GM12878 (cell line): ENCODE results near the gene SLC36A4. TPM values are rescaled to one million over a fixed set of nuclear protein-coding genes. Genes with fewer than 3 reads are reported as not detected.

Source experiments
- ATAC-seq: fragments of 200-7000 bp; cut with Tn5 transposase; 3 replicates; pipeline ENCODE4 v1.9.1; 2020; ENCODE audit warnings: mild to moderate bottlenecking, moderate library complexity
- BruUV-seq: library from RNA; stranded (reverse); fragments of 400-500 nt; replicated peaks from 2 replicates; lab custom pipeline; 2021; lab: Mats Ljungman, UMichigan
- CTCF ChIA-PET: fragments of 300-600 bp; sonication (Branson Sonifier 250); formaldehyde crosslinking; extraction: SDS; loops from one replicate; lab custom pipeline; 2021; ENCODE audit warnings: inconsistent platforms; lab: Yijun Ruan, JAX
- POLR2A ChIA-PET: fragments of 350-600 bp; formaldehyde crosslinking; extraction: SDS; loops from one replicate; lab custom pipeline; 2021; ENCODE audit warnings: inconsistent platforms; lab: Charles Lee
- RAD21 ChIA-PET: fragments of 300-600 bp; sonication (Branson Sonifier 250); formaldehyde crosslinking; loops from one replicate; lab custom pipeline; 2023; ENCODE audit warnings: antibody characterized with exemption; ENCODE audit not compliant: unreplicated experiment; lab: Charles Lee
- SMC1A ChIA-PET: fragments of 300-600 bp; sonication (Branson Sonifier 250); formaldehyde crosslinking; loops from one replicate; lab custom pipeline; 2023; ENCODE audit not compliant: unreplicated experiment, uncharacterized antibody; lab: Charles Lee
- DNase-seq: peaks from one replicate; pipeline ENCODE4 v3.0.0-alpha.2; 2011; ENCODE audit warnings: low read depth, low spot score
- FAIRE-seq: peaks from 3 replicates; lab custom pipeline; 2011; peaks lifted over from hg19 to GRCh38; lab: Jason Lieb, UNC
- H2AFZ ChIP-seq: 2 replicates; pipeline ENCODE4 v1.6.0; 2011; ENCODE audit warnings: low read depth, low read length, control low read depth; ENCODE audit not compliant: control insufficient read depth
- H3K27ac ChIP-seq: 2 replicates; pipeline ENCODE4 v1.5.1; 2011; ENCODE audit warnings: control low read depth; ENCODE audit not compliant: control insufficient read depth, insufficient read depth
- H3K27me3 ChIP-seq, 2 experiments: replicated peaks in 1 of 2; 2 replicates each; pipeline versions ENCODE4 v1.6.0 to v1.6.1; 2011; ENCODE audit warnings: low read length in 1 of 2; ENCODE audit not compliant: control insufficient read depth in 2 of 2, insufficient read depth in 2 of 2
- H3K36me3 ChIP-seq, 2 experiments: 2 replicates each; pipeline ENCODE4 v1.5.1; 2011; ENCODE audit warnings: low read length in 1 of 2; ENCODE audit not compliant: control insufficient read depth in 2 of 2, insufficient read depth in 2 of 2
- H3K4me1 ChIP-seq: 2 replicates; pipeline ENCODE4 v1.6.1; 2011; ENCODE audit warnings: mild to moderate bottlenecking, low read length, moderate library complexity, mixed read lengths; ENCODE audit not compliant: control insufficient read depth, insufficient read depth
- H3K4me2 ChIP-seq: 2 replicates; pipeline ENCODE4 v1.6.0; 2011; ENCODE audit warnings: control low read depth; ENCODE audit not compliant: control insufficient read depth, insufficient read depth
- H3K4me3 ChIP-seq: fragments of 200-600 bp; sonication (generic); 2 replicates; pipeline ENCODE4 v1.5.1; 2016
- H3K79me2 ChIP-seq: 2 replicates; pipeline ENCODE4 v1.6.0; 2011; ENCODE audit warnings: low read length; ENCODE audit not compliant: control insufficient read depth, insufficient read depth
- H3K9ac ChIP-seq: 2 replicates; pipeline ENCODE4 v1.8.0; 2011; ENCODE audit warnings: low read length, control low read depth, mixed read lengths; ENCODE audit not compliant: control insufficient read depth, insufficient read depth
- H3K9me3 ChIP-seq: replicated peaks from 3 replicates; pipeline ENCODE4 v1.5.1; 2011; ENCODE audit warnings: mild to moderate bottlenecking, low read length; ENCODE audit not compliant: control insufficient read depth, insufficient read depth
- H4K20me1 ChIP-seq: 2 replicates; pipeline ENCODE4 v1.6.0; 2011; ENCODE audit not compliant: control insufficient read depth, insufficient read depth
- CEBPZ ChIP-seq: fragments of 150-350 bp; IDR thresholded peaks from 2 replicates; pipeline ENCODE4 v1.6.1; 2016; ENCODE audit warnings: low read depth, low read length
- E4F1 ChIP-seq: fragments of 450-650 bp; IDR thresholded peaks from 2 replicates; pipeline ENCODE4 v1.6.1; 2018; ENCODE audit warnings: borderline replicate concordance, mild to moderate bottlenecking; ENCODE audit not compliant: partially characterized antibody
- MXI1 ChIP-seq: fragments of 150-350 bp; IDR thresholded peaks from 2 replicates; pipeline ENCODE4 v1.6.1; 2011; ENCODE audit warnings: low read depth, mild to moderate bottlenecking, inconsistent platforms, low read length, improper control_type of control experiment
- NFIC ChIP-seq: IDR thresholded peaks from 2 replicates; pipeline ENCODE4 v1.6.1; 2012; ENCODE audit warnings: low read depth, mild to moderate bottlenecking, inconsistent platforms, low read length, moderate library complexity
- ZBED1 ChIP-seq: IDR thresholded peaks from 2 replicates; pipeline ENCODE4 v1.6.1; 2016; ENCODE audit warnings: borderline replicate concordance
- ZBTB33 ChIP-seq: fragments of 450-650 bp; IDR thresholded peaks from 2 replicates; pipeline ENCODE4 v1.6.1; 2017; ENCODE audit warnings: mild to moderate bottlenecking
- WGBS: methylation state at CpG from one replicate; pipeline ENCODE4 v1.1.6; 2016; ENCODE audit warnings: low lambda C conversion rate; ENCODE audit not compliant: insufficient replicate concordance, insufficient coverage; ENCODE audit errors: missing lambda C conversion rate; 5-methylcytosine and 5-hydroxymethylcytosine counted together
- in situ Hi-C: fragments of 300-500 bp; cut with MboI; formaldehyde crosslinking; loops from 9 replicates; pipeline ENCODE4 v1.14.3; 2018; ENCODE audit warnings: mixed read lengths
- intact Hi-C: fragments of 100-400 bp; cut with micrococcal nuclease; formaldehyde crosslinking; loops from one replicate; pipeline ENCODE4 v1.14.2; 2022; ENCODE audit not compliant: unreplicated experiment
- polyA plus RNA-seq, 11 experiments: library from polyadenylated mRNA; depleted of rRNA in 4 of 11; unstranded in 6 of 11; stranded (reverse) in 5 of 11; fragments of >200 nt; fragmentation: Nextera tagmentation in 4 of 11; fragmentation: Illumina TruSeq in 1 of 11; extraction: Ambion mirVana in 4 of 11; extraction: Trizol in 1 of 11; gene quantifications; 1 replicate in 1 of 11; 2 replicates in 10 of 11; pipeline versions ENCODE4 v1.2.1 to v1.2.3, GENCODE V29; 2011 to 2016; ENCODE audit warnings: inconsistent platforms in 2 of 11, missing spikeins in 2 of 11, low read depth in 1 of 11
- total RNA-seq, 4 experiments: library from RNA; depleted of rRNA in 3 of 4; stranded (reverse); fragments of >200 nt in 3 of 4; fragmentation: Illumina TruSeq in 1 of 4; extraction: Trizol in 1 of 4; gene quantifications; 2 replicates each; pipeline versions ENCODE4 v1.2.1 to v1.2.3, GENCODE V29; 2013 to 2021

The SLC36A4 gene
- total and polyA plus RNA-seq, 10 of the 15 experiments (the other 5 are each of a cell fraction or from before 2014, with no cell fraction given) = 1.4 to 12.5 (median 5.2) TPM

- no peak for TF ChIP-seq MXI1
- TF ChIP-seq NFIC = peak; percentile 37; the same call in 1 of the 2 replicates
- TF ChIP-seq, all 136 proteins: peak for 5
Measured at GRCh38 chr11:93196816-93197379, 893 bp downstream of the SLC36A4 start (continued).

- Histone ChIP-seq H4K20me1 (no peaks in the 10 kb centered on the region), H2AFZ (no peak overlapping the region), H3K27me3 (no peaks in the 10 kb centered on the region), H3K79me2 (peaks cover 8% of the 10 kb centered on the region), H3K9ac (no peak overlapping the region), H3K4me2 (no peak overlapping the region), H3K36me3 (no peaks in the 10 kb centered on the region), H3K9me3 (no peaks in the 10 kb centered on the region), H3K27ac (no peak overlapping the region), H3K4me1 (no peaks in the 10 kb centered on the region), H3K4me3 (no peak overlapping the region)
- DNase-seq = no peak
- ChIA-PET SMC1A (interaction anchor here (1.0 kb wide), 1 partner anchor 41 kb away, joined by 3 read pairs; no protein-coding TSS in a partner anchor), RAD21 (no interaction called here), POLR2A (no interaction called here), CTCF (no interaction called here)
- peak; percentile 35 for FAIRE-seq
- intact Hi-C loops (loop anchor here (10.0 kb wide), 1 partner anchor 590 kb away; the partner anchor contains the start of gene MED17), in situ Hi-C loops (no loop called here)
- BruUV-seq = no TSS peak
- TF ChIP-seq ZBTB33 (no peak), ZBED1 (no peak), E4F1 (no peak), CEBPZ (no peak)
- 95% methylated on average over 1 of the region's 1 CpG for WGBS
- no peak for ATAC-seq
Measured at GRCh38 chr11:93194673-93195291, 3.0 kb downstream of the SLC36A4 start.
